ENCODE measurements around the gene SH3RF3.

The SH3RF3 gene

DNA sequence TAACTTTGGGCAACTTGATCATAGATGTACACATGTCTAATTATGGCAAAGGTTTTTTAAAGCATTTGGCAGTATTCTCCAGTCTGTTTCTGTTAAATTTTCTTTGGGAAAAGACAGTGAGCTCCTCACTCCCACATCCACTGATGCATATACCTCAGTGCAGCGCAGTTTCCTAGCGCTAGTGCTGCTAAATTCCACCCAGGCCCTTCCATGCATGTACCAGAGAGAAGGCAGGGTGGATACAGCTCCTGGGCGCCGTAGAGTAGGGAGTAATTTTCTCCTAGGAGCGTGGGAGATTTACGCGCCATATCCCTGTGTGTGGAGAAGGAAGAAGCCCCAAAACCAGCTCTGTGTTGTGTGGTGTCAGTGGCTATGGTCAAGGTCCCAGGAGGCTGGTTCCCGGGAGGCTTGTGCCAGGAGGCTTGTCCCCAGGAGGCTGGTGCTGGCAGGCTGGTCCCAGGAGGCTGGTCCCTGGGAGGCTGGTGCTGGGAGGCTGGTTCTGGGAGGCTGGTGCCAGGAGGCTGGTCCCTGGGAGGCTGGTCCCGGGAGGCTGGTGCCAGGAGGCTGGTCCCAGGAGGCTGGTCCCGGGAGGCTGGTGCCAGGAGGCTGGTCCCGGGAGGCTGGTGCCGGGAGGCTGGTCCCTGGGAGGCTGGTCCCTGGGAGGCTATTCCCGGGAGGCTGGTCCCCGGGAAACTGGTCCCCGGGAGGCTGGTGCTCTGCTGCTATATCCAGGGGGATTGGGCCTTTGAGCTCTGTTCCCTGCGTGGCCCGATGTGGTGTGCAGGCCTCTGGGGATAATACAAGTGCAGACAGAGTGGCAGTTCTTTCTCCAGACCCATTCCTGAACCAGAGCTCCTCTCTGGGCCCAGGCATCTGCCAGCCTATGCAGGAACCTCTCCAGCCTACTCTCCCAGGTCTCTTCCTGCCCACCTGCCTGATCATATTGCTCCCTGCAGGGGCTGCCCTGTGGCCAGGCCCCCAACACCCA is 323.6 kb downstream of the SH3RF3 start:
- Histone ChIP-seq H3K4me1 (peaks cover 61% of the 10 kb centered on the region), H3K9ac (no peak overlapping the region), H3K27ac (peak overlapping the region; percentile 40), H3K27me3 (no peaks in the 10 kb centered on the region), H3K4me3 (no peak overlapping the region), H3K4me2 (peak overlapping the region; percentile 45), H3K9me3 (no peaks in the 10 kb centered on the region), H3K36me3 (peaks cover 52% of the 10 kb centered on the region), H4K20me1 (no peaks in the 10 kb centered on the region)
- no peak for TF ChIP-seq Cebpa-rat (IDR thresholded peaks at IDR 0.05)

DNA sequence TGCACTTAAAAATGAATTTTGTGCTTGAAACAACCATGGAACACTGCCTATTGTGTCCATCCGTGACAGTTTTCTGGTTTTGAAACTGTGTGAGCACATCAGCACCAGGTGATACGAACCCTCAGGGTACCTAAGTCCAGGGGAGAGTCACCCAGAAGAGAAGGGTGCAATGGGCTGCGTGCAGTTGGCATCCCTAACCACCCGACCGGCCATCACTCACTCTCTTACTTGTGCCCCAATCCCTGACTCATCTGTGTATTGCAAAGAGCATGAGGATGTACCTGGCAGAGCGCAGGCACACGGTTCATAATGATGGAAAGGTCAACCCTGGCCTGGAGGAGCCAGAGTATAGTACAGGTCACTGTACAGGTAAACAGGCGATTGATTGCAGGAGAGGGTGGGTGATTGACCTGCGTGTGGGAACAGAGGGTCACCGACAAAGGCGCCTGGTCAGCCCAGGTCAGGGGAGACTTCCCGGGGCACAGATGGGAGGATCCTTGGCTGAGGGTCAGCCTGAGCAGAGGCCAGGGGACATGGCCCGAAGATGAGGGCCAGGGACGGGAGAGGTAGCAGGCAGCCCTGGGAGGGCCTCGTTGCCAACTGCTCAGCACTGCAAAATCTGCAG is 324.5 kb downstream of the SH3RF3 start:
- H3K36me3 ChIP-seq: peaks cover 52% of the 10 kb centered on the region
- H3K27me3 ChIP-seq: no peaks in the 10 kb centered on the region
- no peak overlapping the region for H3K9ac ChIP-seq
- H3K27ac ChIP-seq: no peak overlapping the region
- no peak for TF ChIP-seq Cebpa-rat (IDR thresholded peaks at IDR 0.05)
- H3K4me1 ChIP-seq: peaks cover 70% of the 10 kb centered on the region
- no peaks in the 10 kb centered on the region for H3K9me3 ChIP-seq
- no peak overlapping the region for H3K4me2 ChIP-seq
- no peak overlapping the region for H3K4me3 ChIP-seq
- no peaks in the 10 kb centered on the region for H4K20me1 ChIP-seq

DNA sequence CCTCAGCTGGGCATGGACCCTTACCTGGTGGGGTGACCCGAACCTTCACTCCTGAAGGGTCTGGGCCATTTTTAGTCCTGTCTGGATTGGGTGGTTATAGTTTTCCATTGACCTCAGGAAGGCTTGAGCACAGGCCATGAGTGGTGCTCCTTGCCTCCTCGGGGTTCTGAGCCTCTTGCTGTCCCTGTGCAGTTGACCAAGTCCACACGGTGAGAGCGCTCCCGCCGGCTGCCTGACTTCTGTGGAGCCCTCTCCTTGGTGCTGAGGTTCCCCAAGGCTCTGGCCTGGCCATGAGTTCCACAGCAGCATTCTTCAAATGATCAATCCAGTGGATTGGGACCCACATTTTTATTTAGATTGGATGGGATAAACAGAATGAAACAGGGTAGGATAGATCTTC is 325.3 kb downstream of the SH3RF3 start:
- no peak overlapping the region for H3K27ac ChIP-seq
- H3K27me3 ChIP-seq: no peaks in the 10 kb centered on the region
- H3K4me3 ChIP-seq: no peak overlapping the region
- H3K4me2 ChIP-seq: no peak overlapping the region
- H3K4me1 ChIP-seq: peaks cover 68% of the 10 kb centered on the region
- TF ChIP-seq Cebpa-rat (IDR thresholded peaks at IDR 0.05): no peak
- H3K9ac ChIP-seq: no peak overlapping the region
- peaks cover 47% of the 10 kb centered on the region for H3K36me3 ChIP-seq
- no peaks in the 10 kb centered on the region for H4K20me1 ChIP-seq
- no peaks in the 10 kb centered on the region for H3K9me3 ChIP-seq

DNA sequence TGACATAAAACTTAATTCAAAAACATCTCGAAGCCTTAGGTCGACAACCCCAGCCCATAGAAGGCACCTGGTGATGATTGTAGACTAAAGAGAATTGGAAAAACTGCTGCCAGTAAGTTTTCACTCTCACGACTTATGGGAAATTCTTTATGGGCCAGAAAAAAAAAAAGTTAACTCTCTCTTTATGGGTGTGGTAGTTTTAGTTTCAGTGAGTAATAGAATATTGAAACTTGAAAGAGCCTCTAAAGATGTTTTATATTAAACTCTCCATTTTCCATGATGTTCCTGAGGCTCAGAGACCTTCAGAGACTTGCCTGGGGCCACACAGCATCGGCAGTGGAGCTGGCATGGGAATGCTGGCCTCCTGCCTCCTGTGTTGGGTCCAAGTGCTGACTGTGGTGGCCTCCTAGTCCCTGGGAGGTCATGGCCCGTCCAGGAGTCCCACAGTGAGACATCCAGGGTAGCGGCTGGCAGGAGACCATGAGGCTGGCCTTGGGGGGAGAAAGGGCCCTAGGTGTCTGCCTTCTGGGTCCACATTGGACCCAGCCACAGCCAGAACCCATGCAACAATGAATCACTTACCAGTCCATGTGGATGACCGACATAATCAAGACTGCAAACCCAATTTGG is 325.9 kb downstream of the SH3RF3 start:
- no peak for TF ChIP-seq Cebpa-rat (IDR thresholded peaks at IDR 0.05)
- Histone ChIP-seq H3K36me3 (peaks cover 47% of the 10 kb centered on the region), H3K4me1 (peaks cover 67% of the 10 kb centered on the region), H3K9ac (no peak overlapping the region), H3K27ac (no peak overlapping the region), H4K20me1 (no peaks in the 10 kb centered on the region), H3K4me3 (no peak overlapping the region), H3K4me2 (no peak overlapping the region), H3K9me3 (no peaks in the 10 kb centered on the region), H3K27me3 (no peaks in the 10 kb centered on the region)

DNA sequence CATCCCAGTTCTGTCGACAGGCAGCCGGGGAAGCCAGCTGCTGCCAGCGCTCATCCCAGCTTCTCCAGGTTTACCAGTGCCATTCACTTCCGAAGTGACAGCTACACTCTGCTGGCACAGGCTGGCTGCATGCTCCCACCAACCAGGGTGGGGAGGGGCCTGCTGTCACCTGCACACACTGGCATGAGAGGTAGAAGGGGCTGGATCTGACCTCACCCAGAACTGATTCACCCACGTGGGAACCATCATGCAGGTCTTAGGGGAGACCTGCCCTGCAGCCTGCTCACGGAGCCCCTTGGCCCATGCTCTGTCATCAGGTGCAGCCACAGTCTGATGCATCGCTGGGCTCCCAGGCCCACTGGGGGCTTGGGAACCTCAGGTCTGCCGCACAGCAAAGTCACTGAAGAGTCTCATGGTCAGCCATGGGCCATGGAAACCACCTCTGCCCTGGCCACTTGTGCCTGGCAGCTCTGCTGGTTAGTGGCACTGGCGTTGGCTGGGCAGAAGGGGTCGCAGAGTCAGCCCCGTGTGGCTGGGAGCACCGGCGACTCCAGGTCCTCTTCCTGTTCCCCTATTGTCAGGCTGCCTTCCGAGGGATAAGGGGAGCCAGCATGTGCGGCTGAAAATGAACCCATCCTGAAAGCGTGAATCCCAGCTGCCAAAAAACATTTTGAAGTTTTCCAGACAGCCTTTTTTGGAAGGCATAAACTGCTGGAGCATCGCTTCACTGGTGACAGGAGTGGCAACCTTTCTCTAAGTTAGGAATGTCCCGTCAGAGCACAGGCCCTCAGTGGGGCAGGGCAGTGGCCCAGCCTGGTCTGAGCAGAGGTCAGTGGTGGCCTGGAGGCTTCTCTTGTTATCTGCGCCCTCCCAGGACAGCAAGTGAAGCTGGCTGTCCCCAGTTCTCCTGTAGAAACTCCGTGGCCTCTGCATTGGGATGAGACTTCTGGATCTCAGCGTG is 327.0 kb downstream of the SH3RF3 start:
- Histone ChIP-seq H3K9me3 (no peaks in the 10 kb centered on the region), H3K27me3 (no peaks in the 10 kb centered on the region), H3K4me3 (no peak overlapping the region), H3K4me1 (peaks cover 69% of the 10 kb centered on the region), H3K27ac (0 out of 2 replicates have a peak overlapping the region, but pooled peaks have one; percentile 26), H3K4me2 (peak overlapping the region; percentile 65; the same call in 1 of the 2 replicates), H3K36me3 (peaks cover 49% of the 10 kb centered on the region), H4K20me1 (no peaks in the 10 kb centered on the region), H3K9ac (no peak overlapping the region)
- no peak for TF ChIP-seq Cebpa-rat (IDR thresholded peaks at IDR 0.05)

DNA sequence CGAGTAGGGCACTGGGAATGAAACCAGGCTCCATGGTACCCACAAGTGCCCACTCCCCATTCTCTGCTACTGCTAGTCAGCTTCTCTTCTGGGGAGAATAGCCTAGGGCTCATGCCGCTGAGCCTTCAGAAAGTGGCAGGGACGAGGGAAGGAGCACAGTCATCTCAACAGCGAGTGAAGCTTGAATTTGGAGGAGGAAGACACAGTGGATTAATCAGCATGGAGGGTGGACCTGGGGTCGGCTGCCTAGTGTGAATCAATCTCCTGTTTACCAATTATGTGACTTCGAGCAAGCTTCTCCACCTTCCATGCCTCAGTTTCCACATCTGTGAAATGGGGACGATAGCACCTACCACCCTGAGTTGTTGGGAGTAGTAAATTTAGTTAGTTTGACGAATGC is 327.8 kb downstream of the SH3RF3 start:
- H3K4me1 ChIP-seq: peaks cover 64% of the 10 kb centered on the region
- H4K20me1 ChIP-seq: no peaks in the 10 kb centered on the region
- H3K27me3 ChIP-seq: no peaks in the 10 kb centered on the region
- H3K9me3 ChIP-seq: no peaks in the 10 kb centered on the region
- H3K36me3 ChIP-seq: peaks cover 41% of the 10 kb centered on the region
- peak overlapping the region; percentile 65 for H3K4me2 ChIP-seq
- no peak overlapping the region for H3K9ac ChIP-seq
- no peak for TF ChIP-seq Cebpa-rat (IDR thresholded peaks at IDR 0.05)
- no peak overlapping the region for H3K4me3 ChIP-seq
- H3K27ac ChIP-seq: 0 out of 2 replicates have a peak overlapping the region, but pooled peaks have one; percentile 26

DNA sequence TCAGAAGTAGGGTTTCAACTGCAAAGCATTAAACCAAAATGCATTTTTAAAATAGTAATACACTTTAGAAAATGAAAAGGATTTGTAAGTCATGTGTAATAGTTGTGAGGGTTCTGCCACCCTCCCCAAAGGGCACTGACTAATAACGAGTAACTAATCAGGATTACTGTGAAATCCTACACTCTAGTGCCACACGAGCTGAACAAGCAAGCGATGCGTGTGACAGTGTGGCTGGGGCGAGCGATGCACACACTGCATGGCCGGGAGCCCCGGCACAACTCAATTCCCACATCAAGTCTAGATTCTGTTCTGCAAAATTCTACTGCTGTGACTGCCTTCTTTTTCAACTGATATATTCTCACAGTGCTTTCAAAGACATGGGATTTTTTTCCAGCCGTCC is 328.4 kb downstream of the SH3RF3 start:
- Histone ChIP-seq H3K9me3 (no peaks in the 10 kb centered on the region), H3K4me3 (no peak overlapping the region), H3K9ac (no peak overlapping the region), H3K4me2 (peak overlapping the region; percentile 65), H4K20me1 (no peaks in the 10 kb centered on the region), H3K4me1 (peaks cover 58% of the 10 kb centered on the region), H3K27me3 (no peaks in the 10 kb centered on the region), H3K36me3 (peaks cover 37% of the 10 kb centered on the region), H3K27ac (no peak overlapping the region)
- no peak for TF ChIP-seq Cebpa-rat (IDR thresholded peaks at IDR 0.05)

DNA sequence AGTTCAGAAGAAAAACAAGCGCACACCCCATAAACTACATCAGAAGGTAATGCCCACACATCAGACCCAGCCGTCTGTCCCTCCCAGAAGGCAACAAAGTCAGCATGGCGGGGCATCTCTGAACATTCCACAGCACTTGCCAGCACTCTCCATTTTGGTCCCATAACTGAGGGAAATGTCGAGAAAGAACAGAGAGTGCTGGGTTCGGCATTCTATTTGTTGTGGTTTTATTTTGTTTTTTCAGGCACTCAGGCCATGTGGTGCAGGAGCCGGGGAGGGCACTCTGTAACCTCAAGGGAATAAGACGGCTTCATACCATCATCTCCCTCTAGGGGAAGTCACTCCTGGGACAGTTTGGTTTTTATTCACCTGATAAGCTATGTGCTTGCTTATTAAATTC is 328.8 kb downstream of the SH3RF3 start:
- Histone ChIP-seq H3K27ac (no peak overlapping the region), H3K4me1 (peaks cover 54% of the 10 kb centered on the region), H3K36me3 (peaks cover 36% of the 10 kb centered on the region), H3K9ac (no peak overlapping the region), H3K27me3 (no peaks in the 10 kb centered on the region), H3K9me3 (no peaks in the 10 kb centered on the region), H3K4me3 (no peak overlapping the region), H4K20me1 (no peaks in the 10 kb centered on the region), H3K4me2 (peak overlapping the region; percentile 65)
- no peak for TF ChIP-seq Cebpa-rat (IDR thresholded peaks at IDR 0.05)

DNA sequence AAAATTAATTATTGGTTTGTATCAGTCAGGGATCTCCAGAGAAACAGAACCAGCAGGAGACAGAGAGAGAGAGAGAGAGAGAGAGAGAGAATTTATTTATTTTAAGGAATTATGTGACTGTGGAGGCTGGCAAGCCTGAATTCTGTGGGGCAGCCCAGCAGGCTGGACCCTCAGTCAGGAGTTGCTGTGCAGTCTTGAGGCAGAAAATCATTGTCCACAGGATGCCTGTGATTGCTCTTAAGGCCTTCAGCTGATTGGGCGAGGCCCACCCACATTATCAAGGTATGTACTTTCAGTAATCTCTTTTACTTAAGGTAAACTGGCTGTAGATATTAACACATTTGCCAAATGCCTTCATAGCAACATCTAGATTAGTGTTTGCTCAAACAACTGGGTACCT is 329.5 kb downstream of the SH3RF3 start:
- no peak overlapping the region for H3K27ac ChIP-seq
- H3K27me3 ChIP-seq: no peaks in the 10 kb centered on the region
- TF ChIP-seq Cebpa-rat (IDR thresholded peaks at IDR 0.05): no peak
- H3K9me3 ChIP-seq: no peaks in the 10 kb centered on the region
- no peak overlapping the region for H3K9ac ChIP-seq
- H4K20me1 ChIP-seq: no peaks in the 10 kb centered on the region
- peaks cover 29% of the 10 kb centered on the region for H3K36me3 ChIP-seq
- no peak overlapping the region for H3K4me3 ChIP-seq
- H3K4me2 ChIP-seq: peak overlapping the region; percentile 65
- H3K4me1 ChIP-seq: peaks cover 50% of the 10 kb centered on the region

Measured in BLaER1 (cell line).